HG03460 (cell line): ENCODE measurements around the gene RTN1.

Source experiments
- ATAC-seq: cut with Tn5 transposase; IDR thresholded peaks from one replicate; pipeline ENCODE4 v1.9.1; 2021; ENCODE audit not compliant: unreplicated experiment

RTN1 gene, protein sequence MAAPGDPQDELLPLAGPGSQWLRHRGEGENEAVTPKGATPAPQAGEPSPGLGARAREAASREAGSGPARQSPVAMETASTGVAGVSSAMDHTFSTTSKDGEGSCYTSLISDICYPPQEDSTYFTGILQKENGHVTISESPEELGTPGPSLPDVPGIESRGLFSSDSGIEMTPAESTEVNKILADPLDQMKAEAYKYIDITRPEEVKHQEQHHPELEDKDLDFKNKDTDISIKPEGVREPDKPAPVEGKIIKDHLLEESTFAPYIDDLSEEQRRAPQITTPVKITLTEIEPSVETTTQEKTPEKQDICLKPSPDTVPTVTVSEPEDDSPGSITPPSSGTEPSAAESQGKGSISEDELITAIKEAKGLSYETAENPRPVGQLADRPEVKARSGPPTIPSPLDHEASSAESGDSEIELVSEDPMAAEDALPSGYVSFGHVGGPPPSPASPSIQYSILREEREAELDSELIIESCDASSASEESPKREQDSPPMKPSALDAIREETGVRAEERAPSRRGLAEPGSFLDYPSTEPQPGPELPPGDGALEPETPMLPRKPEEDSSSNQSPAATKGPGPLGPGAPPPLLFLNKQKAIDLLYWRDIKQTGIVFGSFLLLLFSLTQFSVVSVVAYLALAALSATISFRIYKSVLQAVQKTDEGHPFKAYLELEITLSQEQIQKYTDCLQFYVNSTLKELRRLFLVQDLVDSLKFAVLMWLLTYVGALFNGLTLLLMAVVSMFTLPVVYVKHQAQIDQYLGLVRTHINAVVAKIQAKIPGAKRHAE

DNA sequence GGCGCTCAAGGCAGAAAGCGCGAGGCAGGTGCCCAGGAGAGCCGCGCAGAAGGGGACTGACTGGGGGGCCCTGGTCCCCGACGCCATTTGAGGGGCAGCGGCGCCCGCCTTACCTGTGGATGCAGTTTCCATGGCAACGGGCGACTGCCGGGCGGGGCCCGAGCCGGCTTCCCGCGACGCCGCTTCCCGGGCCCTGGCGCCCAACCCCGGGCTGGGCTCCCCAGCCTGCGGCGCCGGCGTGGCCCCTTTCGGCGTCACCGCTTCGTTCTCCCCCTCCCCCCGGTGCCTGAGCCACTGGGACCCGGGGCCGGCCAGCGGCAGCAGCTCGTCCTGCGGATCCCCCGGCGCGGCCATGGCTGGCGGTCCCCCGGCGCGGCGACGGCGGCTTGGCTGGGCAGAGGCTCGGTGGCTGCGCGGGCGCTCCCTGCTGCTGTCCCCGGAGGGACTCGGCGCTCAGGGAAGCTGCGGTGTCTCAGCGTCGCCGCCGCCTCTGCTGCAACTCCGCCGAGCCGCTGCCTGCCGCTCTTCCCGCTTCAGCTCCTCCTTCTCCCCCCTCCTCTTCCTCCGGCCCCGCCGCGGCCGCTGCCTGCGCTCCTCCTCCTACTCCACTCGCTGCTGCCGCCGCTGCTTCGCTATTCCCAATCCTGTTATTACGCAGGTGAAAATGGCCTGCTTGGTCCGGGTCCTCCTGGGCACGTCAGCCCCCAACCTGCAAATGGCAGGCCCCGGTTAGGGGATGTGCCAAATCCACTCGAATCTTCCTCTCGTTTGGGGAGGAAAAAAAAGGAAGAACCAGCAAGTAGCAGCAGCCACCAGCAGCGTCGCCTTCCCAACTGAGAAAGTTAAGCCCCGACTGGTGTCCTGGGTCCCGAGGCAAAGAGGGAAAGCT, at the start of gene RTN1:
TSS of gene RTN1 (minus strand) at position 500 of the 889 bp plus-strand sequence. CDS start at position 354, 146 bp downstream.
- peak; percentile 64 for ATAC-seq

DNA sequence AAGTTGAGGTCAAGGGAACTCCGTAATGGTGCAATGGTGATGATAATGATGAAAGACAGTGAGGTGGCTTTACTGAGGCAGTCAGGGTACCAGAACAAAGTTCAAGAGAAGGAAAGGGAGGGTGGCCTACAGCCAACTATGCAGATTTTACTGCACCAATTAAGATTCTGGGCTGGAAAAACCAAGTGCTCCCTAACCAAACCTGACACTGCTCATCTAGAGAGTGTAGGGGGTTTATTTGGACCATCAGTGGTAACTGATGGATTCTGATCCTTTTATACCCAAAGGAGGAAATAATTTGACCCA, 49.8 kb upstream of the RTN1 start:
- ATAC-seq: no peak

DNA sequence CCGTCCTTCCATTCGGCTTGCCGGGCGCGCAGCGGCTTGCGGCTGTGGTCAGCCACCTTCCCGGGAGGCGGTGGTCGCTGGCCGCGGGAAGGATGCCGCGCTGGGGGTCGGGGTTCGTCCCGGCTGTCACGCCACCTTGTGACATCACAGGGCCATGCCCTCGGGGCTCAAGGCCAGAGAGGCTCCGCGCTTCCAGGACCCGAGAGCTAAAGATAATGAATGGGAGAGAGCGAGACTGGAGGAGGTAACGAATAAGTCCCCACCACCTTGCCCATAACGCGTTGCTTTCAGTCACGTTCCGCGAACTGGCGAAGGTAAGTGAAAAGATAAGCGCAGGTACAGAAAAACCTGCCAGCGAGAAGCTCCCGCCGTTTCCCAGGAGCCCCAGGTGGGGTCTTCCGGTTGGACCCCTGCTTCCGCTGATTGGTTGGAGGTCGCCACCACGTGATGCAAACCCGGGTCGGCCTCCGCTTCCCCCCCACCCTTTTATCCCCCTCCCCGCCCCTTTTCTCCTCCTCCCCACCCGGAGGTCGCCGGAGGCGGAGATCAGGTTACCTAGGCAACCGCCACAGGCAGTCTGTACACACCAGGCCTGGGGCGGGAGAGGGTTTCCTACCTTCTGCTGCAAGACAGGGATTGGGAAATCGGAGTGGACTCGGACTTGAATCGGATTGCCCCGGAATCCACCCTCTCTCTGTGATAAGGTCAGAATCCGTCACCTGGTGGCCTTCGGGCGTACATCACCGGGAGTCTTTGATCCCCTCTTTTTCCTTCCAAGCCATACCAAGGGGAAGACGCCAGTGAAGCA, 49.2 kb upstream of the RTN1 start, which contains the start of gene LRRC9:
TSS of gene LRRC9 (plus strand) at position 575 of the 808 bp plus-strand sequence.
- ATAC-seq: no peak

DNA sequence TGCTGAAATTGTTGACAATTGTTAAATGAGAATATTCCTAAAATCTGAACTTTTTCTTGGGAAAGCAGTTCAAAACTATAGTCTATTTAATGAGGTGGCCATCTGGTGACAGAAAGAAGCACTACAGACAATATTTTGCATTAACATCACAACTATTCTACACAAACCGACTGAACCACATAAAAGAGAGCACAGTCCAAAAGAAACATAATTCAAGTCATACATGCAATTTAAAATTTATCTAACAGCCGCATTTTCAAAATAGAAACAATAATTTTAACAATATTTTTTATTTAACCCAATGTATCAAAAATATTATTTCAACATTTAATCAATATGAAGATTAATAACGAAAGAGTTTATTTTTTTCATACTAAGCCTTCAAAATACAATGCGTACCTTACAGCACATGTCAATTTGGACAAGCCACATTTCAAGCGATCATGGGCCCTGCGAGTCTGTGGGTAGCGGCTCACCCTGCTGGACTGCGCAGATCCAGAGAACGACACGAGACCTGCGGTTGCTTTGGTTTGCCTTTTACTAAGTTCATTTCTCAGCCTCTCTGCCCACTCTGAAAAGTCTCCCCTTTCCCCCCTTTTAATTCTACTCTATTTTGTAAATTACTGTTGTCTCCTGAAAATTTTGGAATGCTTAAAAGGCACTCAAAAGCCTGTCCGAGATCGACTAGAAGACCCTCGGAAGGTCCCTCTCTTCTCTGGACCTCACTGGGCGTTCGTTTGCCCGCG, 48.4 kb upstream of the RTN1 start:
- no peak for ATAC-seq

DNA sequence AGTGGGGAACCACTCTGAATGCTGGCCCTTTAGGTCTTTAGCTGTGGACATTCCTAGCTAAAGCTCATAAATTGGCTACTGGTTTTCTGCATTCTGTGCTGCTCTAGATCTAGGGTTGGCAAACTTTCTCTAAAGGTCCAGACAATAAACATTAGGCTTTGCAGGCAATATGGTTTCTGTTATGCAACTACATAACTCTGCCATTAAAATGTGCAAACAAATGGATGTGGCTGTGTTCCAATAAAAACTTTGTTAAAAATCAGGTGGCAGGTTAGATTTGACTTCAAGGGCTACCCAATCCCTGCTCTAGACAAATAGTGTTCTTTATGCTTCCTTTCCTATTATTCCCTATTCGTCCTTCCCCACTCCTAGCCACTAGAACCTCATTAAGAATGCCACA, 42.6 kb upstream of the RTN1 start:
- ATAC-seq: no peak

DNA sequence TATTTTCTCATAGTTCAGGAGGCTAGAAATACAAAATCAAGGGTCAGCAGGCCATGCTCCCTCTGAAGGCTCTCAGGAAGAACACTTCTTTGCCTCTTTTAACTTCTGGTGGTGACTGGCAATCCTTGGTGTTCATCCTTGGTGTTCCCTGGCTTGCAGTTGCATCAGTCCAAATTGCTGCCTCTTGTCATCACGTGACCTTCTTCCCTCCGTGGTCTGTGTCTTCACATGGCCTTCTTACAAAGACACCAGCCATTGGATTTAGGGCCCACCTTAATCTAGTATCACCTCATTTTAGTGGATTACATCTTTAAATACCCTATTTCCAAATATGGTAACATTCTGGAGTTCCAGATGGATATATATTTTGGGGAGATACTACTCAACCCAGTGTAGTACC, 41.9 kb upstream of the RTN1 start:
- no peak for ATAC-seq

DNA sequence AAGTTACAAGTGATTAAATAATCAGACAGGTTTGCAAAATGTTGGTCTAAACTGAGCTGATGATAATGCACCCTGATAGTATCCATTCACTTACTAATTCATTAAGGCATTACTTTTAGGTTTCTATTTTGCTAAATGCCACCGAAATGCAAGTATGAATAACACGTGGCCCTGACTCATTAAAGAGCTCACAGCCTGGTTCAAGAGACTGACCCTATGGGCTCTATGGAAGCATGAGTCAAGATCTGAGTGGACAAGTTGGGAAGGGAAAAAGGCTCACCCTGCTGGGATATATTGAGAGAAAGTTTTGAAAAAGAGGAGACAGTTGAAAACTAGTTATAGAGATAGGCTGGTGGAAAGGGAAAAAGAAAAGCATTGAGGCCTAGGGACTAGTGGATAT, 34.6 kb upstream of the RTN1 start:
- no peak for ATAC-seq

DNA sequence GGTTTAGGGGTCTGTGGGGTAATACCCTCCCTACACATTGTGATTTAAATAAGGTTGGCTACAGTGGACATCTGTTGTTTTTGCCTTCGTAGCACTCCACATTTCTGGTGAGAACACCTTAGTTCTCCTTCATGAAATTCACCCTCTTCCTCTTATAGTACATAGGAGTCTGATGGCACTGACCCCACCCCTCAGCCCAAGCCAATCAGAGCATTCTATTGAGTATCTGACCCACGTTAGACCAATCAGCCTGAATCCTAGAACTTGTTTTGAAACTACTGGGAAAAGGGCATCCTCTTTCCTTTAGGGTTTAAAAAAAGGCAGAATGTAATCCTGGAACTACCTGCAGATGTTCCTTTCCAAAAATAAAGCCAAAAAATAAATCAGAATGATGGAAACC, 33.6 kb upstream of the RTN1 start:
- no peak for ATAC-seq

DNA sequence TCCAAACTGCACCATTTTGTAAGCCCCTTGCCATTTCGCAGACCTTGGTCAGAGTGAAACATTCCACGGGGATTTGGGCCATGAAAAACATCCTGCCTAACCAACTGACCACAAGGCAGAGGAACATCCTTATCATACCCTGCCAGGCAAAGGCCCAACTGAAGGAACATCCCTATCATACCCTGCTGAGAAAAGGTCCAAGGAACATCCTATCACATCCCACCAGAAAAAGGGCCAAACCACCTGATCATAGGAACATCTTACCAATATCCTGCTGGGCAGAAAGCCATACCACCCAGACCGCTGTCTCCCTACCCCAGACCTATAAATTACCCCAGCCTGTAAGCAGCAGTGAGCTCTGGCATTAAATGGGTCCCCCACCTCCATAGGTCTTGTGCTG, 30.0 kb upstream of the RTN1 start:
- no peak for ATAC-seq

DNA sequence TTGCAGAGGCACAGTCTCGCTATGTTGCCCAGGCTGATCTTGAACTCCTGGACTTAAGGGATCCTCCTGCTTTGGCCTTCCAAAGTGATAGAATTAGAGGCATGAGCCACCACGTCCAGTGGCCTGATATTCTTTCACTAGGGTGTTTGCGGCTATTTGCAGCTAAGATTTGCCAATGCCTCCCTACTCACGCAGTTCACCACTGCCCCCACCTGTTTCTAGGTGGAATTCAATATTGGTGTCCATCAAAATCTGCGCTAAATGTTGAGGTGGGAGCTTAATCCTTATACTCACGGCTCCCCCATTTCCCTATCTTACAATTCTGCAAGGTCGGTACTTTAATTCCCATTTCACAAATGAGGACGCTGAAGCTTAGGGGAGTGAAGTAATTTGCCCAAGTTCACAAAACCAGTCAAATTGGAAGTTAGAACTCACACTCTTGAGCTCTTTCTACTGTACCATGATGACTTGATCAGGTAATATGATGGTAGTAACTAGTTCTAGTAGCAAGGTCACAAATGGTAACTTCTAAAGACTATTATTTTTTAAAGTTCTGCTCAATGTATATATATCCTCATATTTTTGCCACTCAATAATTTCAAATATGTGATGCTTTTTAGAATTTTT, 27.3 kb upstream of the RTN1 start:
- ATAC-seq: no peak

DNA sequence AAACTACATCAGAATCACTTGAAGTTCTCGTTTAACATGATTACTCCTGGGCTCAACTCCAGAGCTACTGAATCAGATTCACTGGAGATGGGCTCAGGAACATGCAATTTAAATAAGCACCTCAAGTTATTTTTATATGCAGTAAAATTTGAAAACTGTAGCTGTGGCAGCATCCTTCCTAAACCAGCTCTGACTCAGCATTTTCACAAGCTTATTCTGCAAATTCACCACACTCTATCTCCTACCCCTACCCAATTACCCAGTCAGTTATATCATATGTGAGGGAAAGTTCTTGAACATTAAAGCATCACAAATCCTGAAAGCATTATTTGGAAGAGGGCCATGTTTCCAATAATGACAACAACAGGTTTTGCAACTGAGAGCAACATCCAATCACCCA, 25.1 kb upstream of the RTN1 start:
- ATAC-seq: no peak

DNA sequence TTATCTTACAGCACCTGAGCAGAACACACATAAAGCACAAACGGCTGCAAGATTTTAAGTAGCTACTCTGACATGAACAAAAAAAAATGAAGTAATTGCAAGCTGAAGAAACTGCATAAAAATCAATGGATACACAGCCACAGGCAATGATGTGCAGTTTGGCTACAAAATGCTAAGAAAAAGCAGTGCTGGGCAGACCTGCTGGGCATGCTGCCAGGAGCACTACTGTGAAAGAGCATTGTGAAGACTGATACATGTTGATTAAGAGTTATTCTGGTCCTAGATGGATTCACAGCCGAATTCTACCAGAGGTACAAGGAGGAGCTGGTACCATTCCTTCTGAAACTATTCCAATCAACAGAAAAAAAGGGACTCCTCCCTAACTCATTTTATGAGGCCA, 20.1 kb upstream of the RTN1 start:
- no peak for ATAC-seq

DNA sequence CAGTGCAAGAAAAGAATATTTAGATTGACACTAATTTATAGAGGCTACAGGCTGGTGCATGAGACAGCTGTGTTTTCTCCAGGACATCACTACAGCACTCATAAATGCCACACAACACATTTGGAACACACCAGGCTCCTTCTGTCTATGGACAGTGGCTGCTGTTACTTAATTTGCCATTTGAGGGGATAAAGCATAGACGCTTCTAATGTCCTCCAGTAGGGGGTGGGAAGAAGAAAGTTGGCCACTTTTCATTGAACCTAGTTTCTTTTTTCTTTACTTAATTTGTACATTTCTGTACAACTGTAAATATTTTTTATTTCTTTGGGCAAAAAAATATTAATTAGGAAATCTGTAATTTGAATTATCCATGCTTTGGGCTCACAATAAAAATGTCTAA, 12.4 kb upstream of the RTN1 start:
- no peak for ATAC-seq

DNA sequence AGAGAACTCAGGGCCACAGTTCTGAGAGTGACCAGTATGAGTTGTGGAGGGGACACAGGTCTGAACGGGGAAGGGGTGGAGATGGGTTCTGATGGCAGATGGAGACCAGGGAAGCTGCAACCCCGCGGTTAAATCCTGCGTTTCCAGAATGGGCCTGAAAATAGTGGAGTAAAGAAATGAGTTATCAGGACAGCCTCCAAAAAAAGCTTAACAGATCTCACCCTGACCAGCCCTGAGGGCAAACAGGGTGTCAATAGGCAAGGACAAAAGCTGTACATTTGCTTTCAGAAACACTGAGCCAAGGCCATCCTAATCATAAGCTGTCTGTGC, 555 bp upstream of the RTN1 start:
- peak; percentile 10 for ATAC-seq

DNA sequence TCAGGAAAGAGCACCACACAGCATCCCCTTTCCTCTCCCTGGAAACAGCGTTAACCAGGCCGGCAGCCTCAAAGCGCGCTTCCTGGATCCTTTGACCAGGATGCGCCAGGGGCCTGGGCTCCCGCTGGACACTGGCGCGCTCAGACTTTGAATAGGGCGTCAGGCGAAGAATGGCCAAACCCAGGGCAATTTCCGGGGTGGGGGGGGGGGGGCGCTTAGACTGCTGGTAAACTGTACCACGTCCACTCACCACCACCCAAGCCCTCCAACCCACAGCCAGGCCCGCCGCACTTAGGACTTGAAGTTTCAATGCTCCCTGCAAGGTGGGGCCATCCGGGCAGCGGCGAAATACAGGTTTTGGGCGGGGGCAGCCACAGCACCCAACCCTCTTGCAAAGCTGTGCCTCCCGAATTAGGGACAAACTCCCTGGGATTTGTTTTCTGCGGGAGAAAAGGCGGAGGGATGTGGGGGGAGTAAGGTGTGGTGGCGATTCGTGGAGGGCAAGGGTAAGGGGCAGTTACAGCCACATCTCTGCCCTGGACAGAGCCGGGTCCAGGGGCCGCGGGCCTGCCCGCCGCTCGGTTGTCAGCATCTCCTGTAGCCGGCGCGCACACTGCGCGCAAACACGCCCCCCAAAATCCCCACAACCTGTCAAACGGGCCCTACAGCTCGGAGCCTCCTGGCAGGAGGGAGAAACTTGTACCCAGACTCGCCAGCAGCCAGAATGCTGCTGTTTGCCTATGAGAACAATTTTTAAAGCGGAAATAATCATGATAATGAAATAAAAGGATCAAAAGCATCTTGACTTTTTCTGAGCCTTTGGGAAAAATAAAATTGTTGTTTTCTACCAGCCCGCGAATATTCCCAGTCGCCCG, 958 bp downstream of the RTN1 start:
- ATAC-seq: no peak

DNA sequence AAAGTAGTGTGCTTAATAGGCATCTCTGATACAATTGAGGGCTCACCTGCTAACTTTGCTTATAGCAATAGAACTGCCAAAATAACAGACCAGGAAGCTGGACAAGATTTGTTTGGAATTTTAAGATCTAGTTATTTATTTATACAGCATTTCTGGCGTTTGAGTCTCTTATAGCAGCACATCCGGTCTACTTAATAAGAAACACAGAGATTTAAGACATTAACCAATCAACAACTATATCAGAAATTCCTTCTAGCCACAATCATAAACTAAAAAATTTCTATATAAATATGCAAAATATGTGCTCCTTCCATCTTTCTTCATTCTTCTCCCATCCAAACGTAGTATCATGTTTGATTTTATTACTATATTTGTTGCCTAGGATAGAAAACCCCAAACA, 2.6 kb downstream of the RTN1 start:
- no peak for ATAC-seq

DNA sequence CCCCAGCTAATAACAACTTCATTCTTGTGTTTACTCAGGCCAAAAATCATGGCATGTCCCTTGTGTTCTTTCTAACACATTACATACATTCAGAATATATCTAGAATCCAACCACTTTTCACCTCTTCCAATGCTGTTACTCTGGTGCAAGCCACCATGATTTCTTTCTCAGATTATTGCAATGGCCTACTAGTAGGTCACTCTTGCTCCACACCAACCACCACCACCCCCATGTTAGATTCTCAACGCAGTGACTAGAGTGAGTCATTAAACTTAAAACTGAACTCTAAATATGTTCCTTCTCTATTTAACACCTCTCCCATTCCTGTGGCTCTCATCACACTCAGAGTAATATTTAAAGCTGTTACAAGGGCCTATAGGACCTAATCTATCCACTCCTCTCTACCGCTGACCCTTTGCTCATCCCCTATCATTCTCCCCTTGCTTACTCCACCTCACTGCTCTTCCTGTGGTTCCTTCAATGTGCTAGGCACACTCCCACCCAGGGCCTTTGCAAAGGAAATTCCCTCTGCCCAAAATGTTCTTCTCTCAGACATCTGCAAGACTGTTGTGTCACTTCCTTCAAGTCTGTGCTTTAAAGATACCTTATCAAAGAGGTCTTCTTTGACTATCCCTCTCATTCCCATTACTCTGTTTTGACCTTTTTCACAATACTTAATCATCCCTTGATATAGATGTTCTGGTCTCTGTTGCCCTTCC, 6.6 kb downstream of the RTN1 start:
- no peak for ATAC-seq

DNA sequence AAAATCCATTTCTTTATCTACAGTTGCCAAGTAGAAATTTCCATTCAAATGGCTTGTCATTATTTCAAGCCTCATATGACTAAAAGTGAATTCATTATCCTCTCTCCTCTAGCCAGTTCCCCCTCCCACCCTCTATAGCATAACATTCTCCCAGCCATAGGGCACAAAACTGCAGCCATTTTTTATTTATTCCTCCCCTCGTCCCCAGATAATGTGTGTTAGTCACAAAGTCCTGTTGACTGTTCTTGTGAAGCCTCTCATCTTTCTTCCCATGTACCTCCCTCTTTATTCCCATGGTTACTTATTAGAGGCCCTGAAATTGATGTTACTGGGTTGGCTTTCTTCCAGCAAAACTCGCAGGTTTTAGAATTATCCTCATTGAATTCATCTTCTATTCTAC, 13.2 kb downstream of the RTN1 start:
- ATAC-seq: no peak
